ENCODE data around the gene MYO7A.

- TF ChIP-seq CTCF (IDR thresholded peaks at IDR 0.05) (no peak), POLR2A (IDR thresholded peaks at IDR 0.05) (no peak)
Observed at GRCh38 chr11:77124488-77124887, 3.6 kb upstream of the MYO7A start.

All from thyroid gland (tissue), 4 donors.